DOHH2 (cell line): ENCODE measurements around the gene TRA2B.

Source experiments
- H3F3A ChIP-seq: fragments of 200-600 bp; sonication (generic), shearing (Covaris generic); 2 replicates; pipeline ENCODE4 v1.6.0; 2016; ENCODE audit warnings: antibody characterized with exemption, mild to moderate bottlenecking; ENCODE audit not compliant: control insufficient read depth, insufficient read depth
- H3K27ac ChIP-seq: fragments of 200-600 bp; sonication (generic); 2 replicates; pipeline ENCODE4 v1.5.1; 2014; ENCODE audit warnings: low read depth, mild to moderate bottlenecking, low read length, moderate library complexity
- H3K27me3 ChIP-seq: fragments of 200-600 bp; sonication (generic); 2 replicates; pipeline ENCODE4 v1.6.1; 2014; ENCODE audit warnings: mild to moderate bottlenecking, low read length, mixed read lengths; ENCODE audit not compliant: control insufficient read depth
- H3K36me3 ChIP-seq: fragments of 200-600 bp; sonication (generic); 2 replicates; pipeline ENCODE4 v1.6.1; 2014; ENCODE audit warnings: mild to moderate bottlenecking, low read length, moderate library complexity, mixed read lengths; ENCODE audit not compliant: control insufficient read depth
- H3K4me1 ChIP-seq: fragments of 200-600 bp; sonication (generic); 2 replicates; pipeline ENCODE4 v1.6.1; 2014; ENCODE audit warnings: mild to moderate bottlenecking, low read length, mixed read lengths; ENCODE audit not compliant: control insufficient read depth
- H3K4me2 ChIP-seq: fragments of 200-600 bp; sonication (generic); 2 replicates; pipeline ENCODE4 v1.6.0; 2014; ENCODE audit warnings: mild to moderate bottlenecking, low read length, moderate library complexity
- H3K4me3 ChIP-seq: fragments of 200-600 bp; sonication (generic); 2 replicates; pipeline ENCODE4 v1.5.1; 2014; ENCODE audit warnings: mild to moderate bottlenecking, low read length, mixed read lengths
- H3K79me2 ChIP-seq: fragments of 200-600 bp; sonication (generic); 2 replicates; pipeline ENCODE4 v1.6.1; 2014; ENCODE audit warnings: mild to moderate bottlenecking, low read length, mixed read lengths; ENCODE audit not compliant: control insufficient read depth
- H3K9me2 ChIP-seq: fragments of 200-600 bp; sonication (generic); replicated peaks from 2 replicates; pipeline ENCODE4 v1.6.1; 2014; ENCODE audit warnings: mild to moderate bottlenecking, low read length, mixed read lengths; ENCODE audit not compliant: control insufficient read depth
- H3K9me3 ChIP-seq: fragments of 200-600 bp; sonication (generic); 2 replicates; pipeline ENCODE4 v1.6.1; 2014; ENCODE audit warnings: antibody characterized with exemption, low read length, mixed read lengths; ENCODE audit not compliant: control insufficient read depth, insufficient read depth
- H4K20me1 ChIP-seq: fragments of 200-600 bp; sonication (generic); 2 replicates; pipeline ENCODE4 v1.6.0; 2014; ENCODE audit warnings: low read depth, mild to moderate bottlenecking, antibody characterized with exemption, low read length, moderate library complexity; ENCODE audit not compliant: control insufficient read depth, insufficient read depth
- CTCF ChIP-seq: fragments of 200-600 bp; sonication (generic); IDR thresholded peaks from one replicate; pipeline ENCODE4 v1.5.1; 2014; ENCODE audit warnings: antibody characterized with exemption, mild to moderate bottlenecking, low read depth, low read length; ENCODE audit not compliant: poor library complexity, severe bottlenecking
- EZH2phosphoT487 ChIP-seq: fragments of 200-600 bp; sonication (generic); IDR thresholded peaks from 2 replicates; pipeline ENCODE4 v1.6.1; 2017; ENCODE audit warnings: borderline replicate concordance, mild to moderate bottlenecking, antibody characterized with exemption, low read length, moderate library complexity, mixed read lengths

Gene TRA2B

DNA sequence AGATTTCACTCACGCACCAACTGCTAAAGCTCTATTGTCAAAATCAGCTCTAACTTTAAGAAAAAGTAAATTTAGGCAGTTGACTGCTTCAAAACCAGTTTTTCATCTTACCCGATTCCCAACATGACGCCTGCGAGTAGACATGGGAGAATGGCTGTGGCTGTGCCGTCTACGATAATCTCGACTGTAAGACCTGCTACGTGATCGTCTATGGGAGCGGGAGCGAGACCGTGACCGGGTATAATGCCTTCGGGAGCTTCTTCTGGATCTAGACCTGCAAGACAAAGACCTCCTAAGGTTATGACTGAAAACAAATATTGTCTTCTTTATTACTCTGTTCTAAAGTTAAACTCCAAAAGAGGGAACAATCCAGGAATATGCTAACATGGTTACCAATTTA lies 12.5 kb downstream of the TRA2B start:
- Histone ChIP-seq H4K20me1 (peaks cover 76% of the 10 kb centered on the region), H3K4me3 (no peak overlapping the region), H3K4me1 (peaks cover 24% of the 10 kb centered on the region), H3K9me2 (no peaks in the 10 kb centered on the region), H3F3A (peaks cover 70% of the 10 kb centered on the region), H3K36me3 (peaks cover 99% of the 10 kb centered on the region), H3K27me3 (no peaks in the 10 kb centered on the region), H3K27ac (no peak overlapping the region), H3K9me3 (no peaks in the 10 kb centered on the region), H3K4me2 (no peak overlapping the region), H3K79me2 (peaks cover 92% of the 10 kb centered on the region)
- TF ChIP-seq CTCF (no peak), EZH2phosphoT487 (no peak)

GRCh38 chr3:185924375-185924774 lies 13.4 kb downstream of the TRA2B start:
- peaks cover 99% of the 10 kb centered on the region for H3K36me3 ChIP-seq
- no peak overlapping the region for H3K27ac ChIP-seq
- peaks cover 66% of the 10 kb centered on the region for H4K20me1 ChIP-seq
- no peaks in the 10 kb centered on the region for H3K27me3 ChIP-seq
- H3K4me1 ChIP-seq = peaks cover 14% of the 10 kb centered on the region
- no peaks in the 10 kb centered on the region for H3K9me3 ChIP-seq
- H3K4me3 ChIP-seq = no peak overlapping the region
- TF ChIP-seq CTCF = no peak
- no peak for TF ChIP-seq EZH2phosphoT487
- peaks cover 82% of the 10 kb centered on the region for H3K79me2 ChIP-seq
- no peak overlapping the region for H3K4me2 ChIP-seq
- H3K9me2 ChIP-seq = no peaks in the 10 kb centered on the region
- peaks cover 76% of the 10 kb centered on the region for H3F3A ChIP-seq

DNA sequence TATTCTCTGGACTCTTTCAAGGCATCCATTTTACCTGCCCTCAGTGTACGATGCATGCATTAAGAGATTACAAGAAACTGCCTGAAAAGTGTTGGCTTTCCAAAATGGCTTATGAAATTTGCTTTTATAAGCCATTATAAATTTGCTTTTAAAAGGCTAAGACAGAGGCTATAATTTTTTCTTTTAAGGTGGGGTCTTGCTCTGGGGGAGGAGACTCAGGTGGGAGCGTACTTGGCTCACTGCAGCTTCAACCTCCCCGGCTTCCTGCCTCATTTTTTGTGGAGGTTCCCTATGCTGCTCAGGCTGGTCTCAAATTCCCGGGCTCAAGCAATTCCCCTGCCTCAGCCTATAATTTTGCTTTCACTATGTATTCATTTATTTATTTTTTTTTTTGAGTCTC lies 17.6 kb downstream of the TRA2B start:
- H3K4me1 ChIP-seq = no peaks in the 10 kb centered on the region
- no peak overlapping the region for H3K27ac ChIP-seq
- TF ChIP-seq EZH2phosphoT487 (no peak), CTCF (no peak)
- no peaks in the 10 kb centered on the region for H3K27me3 ChIP-seq
- no peak overlapping the region for H3K4me2 ChIP-seq
- no peak overlapping the region for H3K4me3 ChIP-seq
- no peaks in the 10 kb centered on the region for H3K9me3 ChIP-seq
- peaks cover 100% of the 10 kb centered on the region for H3K36me3 ChIP-seq
- peaks cover 42% of the 10 kb centered on the region for H3K79me2 ChIP-seq
- H3K9me2 ChIP-seq = no peaks in the 10 kb centered on the region
- peaks cover 49% of the 10 kb centered on the region for H4K20me1 ChIP-seq
- H3F3A ChIP-seq = peaks cover 90% of the 10 kb centered on the region
